IMR-90 (cell line): ENCODE data around the gene NHLH2. TPM values are rescaled to one million over a fixed set of nuclear protein-coding genes. Genes with fewer than 3 reads are reported as not detected.

Experiments used
- ATAC-seq: fragments of 200-7000 bp; cut with Tn5 transposase; 2 replicates; pipeline ENCODE4 v1.9.1; 2020; ENCODE audit warnings: low read depth, mild to moderate bottlenecking, moderate library complexity
- BruUV-seq: library from RNA; stranded (reverse); fragments of 400-500 nt; replicated peaks from 2 replicates; lab custom pipeline; 2021; lab: Mats Ljungman, UMichigan
- CTCF ChIA-PET: fragments of 300-600 bp; formaldehyde crosslinking; extraction: SDS; loops from one replicate; lab custom pipeline; 2021; ENCODE audit warnings: antibody characterized with exemption; lab: Yijun Ruan, JAX
- POLR2A ChIA-PET: fragments of 300-600 bp; sonication (Branson Sonifier 250); formaldehyde crosslinking; loops from one replicate; lab custom pipeline; 2022; ENCODE audit warnings: antibody characterized with exemption; ENCODE audit not compliant: unreplicated experiment; lab: Charles Lee
- DNase-seq: peaks from one replicate; pipeline ENCODE4 v3.0.0; 2013
- H2AFZ ChIP-seq: replicated peaks from 2 replicates; pipeline ENCODE3; 2013; ENCODE audit warnings: low read length, mild to moderate bottlenecking; ENCODE audit not compliant: poor library complexity
- H2AK5ac ChIP-seq: 2 replicates; pipeline ENCODE4 v1.6.1; 2013; ENCODE audit warnings: low read depth, low read length, inconsistent platforms
- H2AK9ac ChIP-seq: replicated peaks from 2 replicates; pipeline ENCODE3; 2013; ENCODE audit warnings: mild to moderate bottlenecking, low read depth, low read length, moderate library complexity; ENCODE audit not compliant: poor library complexity
- H2BK120ac ChIP-seq: 2 replicates; pipeline ENCODE4 v1.6.1; 2013; ENCODE audit warnings: low read depth, low read length, inconsistent platforms
- H2BK15ac ChIP-seq: 3 replicates; pipeline ENCODE4 v1.6.1; 2013; ENCODE audit warnings: low read depth, low read length, inconsistent platforms
- H2BK20ac ChIP-seq: 2 replicates; pipeline ENCODE4 v1.6.1; 2013; ENCODE audit warnings: low read depth, mild to moderate bottlenecking, inconsistent platforms, low read length, moderate library complexity
- H2BK5ac ChIP-seq: 2 replicates; pipeline ENCODE4 v1.6.1; 2013; ENCODE audit warnings: mild to moderate bottlenecking, low read depth, low read length, inconsistent platforms; ENCODE audit not compliant: poor library complexity, severe bottlenecking
- H3K14ac ChIP-seq: replicated peaks from 2 replicates; pipeline ENCODE4 v1.6.1; 2013; ENCODE audit warnings: low read depth, low read length, inconsistent platforms
- H3K18ac ChIP-seq: 2 replicates; pipeline ENCODE4 v1.6.1; 2013; ENCODE audit warnings: low read depth, low read length, control low read depth
- H3K23ac ChIP-seq: 2 replicates; pipeline ENCODE4 v1.6.1; 2013; ENCODE audit warnings: low read depth, low read length, inconsistent platforms
- H3K27ac ChIP-seq: 2 replicates; pipeline ENCODE4 v1.5.1; 2013; ENCODE audit warnings: mild to moderate bottlenecking, control low read depth, low read length; ENCODE audit not compliant: insufficient read depth
- H3K27me3 ChIP-seq: 2 replicates; pipeline ENCODE4 v1.6.1; 2013; ENCODE audit warnings: low read length; ENCODE audit not compliant: control insufficient read depth, insufficient read depth
- H3K36me3 ChIP-seq: 2 replicates; pipeline ENCODE4 v1.6.1; 2013; ENCODE audit warnings: low read length, mixed read lengths; ENCODE audit not compliant: control insufficient read depth, insufficient read depth
- H3K4ac ChIP-seq: 2 replicates; pipeline ENCODE4 v1.6.1; 2013; ENCODE audit warnings: low read depth, low read length, inconsistent platforms
- H3K4me1 ChIP-seq: 2 replicates; pipeline ENCODE4 v1.6.1; 2013; ENCODE audit warnings: low read length, mixed read lengths; ENCODE audit not compliant: control insufficient read depth, insufficient read depth
- H3K4me2 ChIP-seq: 2 replicates; pipeline ENCODE4 v1.6.1; 2013; ENCODE audit warnings: low read depth, mild to moderate bottlenecking, control low read depth, low read length, moderate library complexity
- H3K4me3 ChIP-seq: 2 replicates; pipeline ENCODE4 v1.5.1; 2013; ENCODE audit warnings: low read depth, mild to moderate bottlenecking, control low read depth, low read length, moderate library complexity; ENCODE audit not compliant: insufficient read depth
- H3K56ac ChIP-seq: 2 replicates; pipeline ENCODE4 v1.6.1; 2013; ENCODE audit warnings: low read length, inconsistent platforms; ENCODE audit not compliant: insufficient read depth; ENCODE audit errors: extremely low read depth
- H3K79me1 ChIP-seq, 2 experiments: 2 replicates each; pipeline ENCODE4 v1.6.1; 2013; ENCODE audit warnings: low read length in 2 of 2, inconsistent platforms in 1 of 2, low read depth in 1 of 2
- H3K9ac ChIP-seq: 2 replicates; pipeline ENCODE4 v1.6.1; 2013; ENCODE audit warnings: low read depth, low read length, control low read depth
- H3K9me1 ChIP-seq: 2 replicates; pipeline ENCODE4 v1.6.1; 2013; ENCODE audit warnings: low read length, inconsistent platforms; ENCODE audit not compliant: insufficient read depth
- H3K9me3 ChIP-seq: 2 replicates; pipeline ENCODE4 v1.6.1; 2013; ENCODE audit warnings: low read length; ENCODE audit not compliant: control insufficient read depth, insufficient read depth
- H4K20me1 ChIP-seq: 2 replicates; pipeline ENCODE4 v1.6.1; 2013; ENCODE audit warnings: low read length, inconsistent platforms; ENCODE audit not compliant: insufficient read depth
- H4K5ac ChIP-seq: 2 replicates; pipeline ENCODE4 v1.6.1; 2013; ENCODE audit warnings: mild to moderate bottlenecking, low read depth, low read length, control low read depth
- H4K8ac ChIP-seq, 2 experiments: 2 replicates each; pipeline ENCODE4 v1.6.1; 2013; ENCODE audit warnings: low read depth in 2 of 2, low read length in 2 of 2, control low read depth in 1 of 2, inconsistent platforms in 1 of 2
- H4K91ac ChIP-seq: 2 replicates; pipeline ENCODE4 v1.6.1; 2013; ENCODE audit warnings: low read depth, low read length, inconsistent platforms; ENCODE audit not compliant: insufficient read depth
- BHLHE40 ChIP-seq: fragments of 150-350 bp; IDR thresholded peaks from 2 replicates; pipeline ENCODE4 v1.6.1; 2016; ENCODE audit warnings: mild to moderate bottlenecking, low read depth, low read length
- CEBPB ChIP-seq: IDR thresholded peaks from 2 replicates; pipeline ENCODE4 v1.6.1; 2012; ENCODE audit warnings: low read depth, low read length, improper control_type of control experiment
- CHD1 ChIP-seq: IDR thresholded peaks from 2 replicates; pipeline ENCODE4 v1.6.1; 2012; ENCODE audit warnings: low read depth, low read length, improper control_type of control experiment
- FOS ChIP-seq: fragments of 150-350 bp; IDR thresholded peaks from 2 replicates; pipeline ENCODE4 v1.6.1; 2016; ENCODE audit warnings: low read depth, low read length
- NFE2L2 ChIP-seq: fragments of 150-350 bp; IDR thresholded peaks from 2 replicates; pipeline ENCODE4 v1.6.1; 2016; ENCODE audit warnings: low read depth, mild to moderate bottlenecking, low read length
- RAD21 ChIP-seq: IDR thresholded peaks from 2 replicates; pipeline ENCODE4 v1.6.1; 2012; ENCODE audit warnings: low read length, improper control_type of control experiment
- WGBS, 2 experiments: methylation state at CpG; one replicate each; pipeline versions ENCODE4 v1.1.5 to v1.1.7; 2013; ENCODE audit warnings: missing lambda C conversion rate in 2 of 2; ENCODE audit not compliant: insufficient read length in 1 of 2; ENCODE audit errors: extremely low coverage in 2 of 2; 5-methylcytosine and 5-hydroxymethylcytosine counted together
- dilution Hi-C: fragments of 300-500 bp; cut with HindIII; formaldehyde crosslinking; loops from one replicate; pipeline ENCODE4 v1.14.3; 2018; ENCODE audit warnings: low sequenced_read_pairs; ENCODE audit not compliant: unreplicated experiment
- in situ Hi-C: fragments of 300-500 bp; cut with MboI; formaldehyde crosslinking; loops from 3 replicates; pipeline ENCODE4 v1.14.3; 2019; ENCODE audit warnings: low sequenced_read_pairs, inconsistent platforms, mixed read lengths
- intact Hi-C: fragments of 100-400 bp; cut with micrococcal nuclease; formaldehyde crosslinking; loops from 2 replicates; pipeline ENCODE4 v1.10.0; 2022
- polyA plus RNA-seq, 3 experiments: library from polyadenylated mRNA; depleted of rRNA; stranded (reverse); fragments of >200 nt; gene quantifications; 2 replicates each; pipeline ENCODE4 v1.2.3, GENCODE V29; 2012; ENCODE audit warnings: low replicate concordance in 1 of 3
- total RNA-seq: library from RNA; depleted of rRNA; stranded (reverse); fragments of >200 nt; gene quantifications from 2 replicates; pipeline ENCODE4 v1.2.3, GENCODE V29; 2012

The NHLH2 gene
- total and polyA plus RNA-seq, 2 of the 4 experiments (the other 2 are of a cell fraction), result not detected

DNA sequence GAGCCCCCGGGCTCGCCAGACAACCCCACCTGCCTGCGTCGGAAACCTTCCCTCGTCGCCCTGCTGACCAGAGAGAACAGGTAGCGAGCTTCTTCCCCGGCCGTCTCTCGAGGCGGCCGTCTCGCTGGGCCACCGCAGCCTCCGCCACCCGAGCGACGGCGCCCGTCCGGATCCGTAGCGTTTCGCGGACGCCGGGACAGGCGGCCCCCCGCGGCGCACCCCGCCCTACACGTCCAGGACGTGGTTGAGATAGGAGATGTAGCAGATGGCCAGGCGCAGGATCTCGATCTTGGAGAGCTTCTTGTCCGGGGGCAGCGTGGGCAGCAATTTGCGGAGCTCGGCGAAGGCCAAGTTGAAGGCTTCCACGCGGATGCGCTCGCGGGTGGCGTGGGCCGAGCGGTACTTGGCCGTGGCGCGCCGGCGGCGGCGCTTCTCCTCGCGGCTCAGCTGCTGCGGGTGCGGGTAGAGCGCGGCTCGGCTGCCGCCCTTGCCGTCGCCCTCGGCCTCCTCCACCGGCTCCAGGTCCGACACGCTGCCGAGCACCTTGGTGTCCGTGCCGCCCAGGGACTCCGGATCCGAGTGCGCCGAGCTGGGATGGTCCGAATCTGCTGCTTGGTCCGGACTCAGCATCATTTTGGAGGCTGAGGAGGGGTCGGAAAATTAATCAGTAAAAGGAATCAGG, 3.0 kb downstream of the NHLH2 start:
- Histone ChIP-seq H3K14ac (no peak overlapping the region), H3K4me2 (no peak overlapping the region), H2AFZ (peak overlapping the region; percentile 0), H3K4me1 (peaks cover 2% of the 10 kb centered on the region; the same call in 1 of the 2 replicates), H3K27ac (no peak overlapping the region), H4K20me1 (no peaks in the 10 kb centered on the region), H2BK15ac (no peak overlapping the region), H3K9me3 (peaks cover 3% of the 10 kb centered on the region; the same call in 1 of the 2 replicates), H2AK9ac (no peak overlapping the region), H3K79me1 (no peaks in the 10 kb centered on the region), H3K9ac (no peak overlapping the region), H4K5ac (no peak overlapping the region), H2BK20ac (no peak overlapping the region), H3K4ac (no peak overlapping the region), H4K91ac (no peak overlapping the region), H3K36me3 (no peaks in the 10 kb centered on the region), H3K27me3 (peaks cover 61% of the 10 kb centered on the region), H3K9me1 (no peaks in the 10 kb centered on the region), H3K4me3 (no peak overlapping the region), H2BK120ac (no peak overlapping the region), H4K8ac (no peak overlapping the region), H3K56ac (no peak overlapping the region), H2BK5ac (no peak overlapping the region), H2AK5ac (no peak overlapping the region), H3K18ac (no peak overlapping the region), H3K23ac (no peak overlapping the region)
- intact Hi-C loops (no loop called here), in situ Hi-C loops (no loop called here), dilution Hi-C loops (no loop called here)
- ChIA-PET CTCF (no interaction called here), POLR2A (no interaction called here)
- DNase-seq (no peak), ATAC-seq (no peak)
- TF ChIP-seq BHLHE40 (no peak), NFE2L2 (no peak), CEBPB (no peak), CHD1 (no peak), RAD21 (no peak), FOS (no peak)
- 2% methylated on average over 45 of the region's 80 CpGs; no CpG with 5 or more reads in 1 of the 2 experiments for WGBS, 2 experiments
- no TSS peak for BruUV-seq
